PFSK-1 (cell line): ENCODE data around the gene MUCL3.

ENCODE experiments used
- FOXP2 ChIP-seq: optimal IDR thresholded peaks from 2 replicates; pipeline ENCODE3; 2011; ENCODE audit warnings: borderline replicate concordance, control low read depth, inconsistent platforms; ENCODE audit not compliant: insufficient read depth; ENCODE audit errors: extremely low read length, extremely low read depth
- POLR2AphosphoS5 ChIP-seq: IDR thresholded peaks from 2 replicates; pipeline ENCODE4 v1.6.1; 2012; ENCODE audit warnings: low read depth, mild to moderate bottlenecking, control low read depth, low read length, moderate library complexity
- REST ChIP-seq, 2 experiments: IDR thresholded peaks; 2 replicates each; pipeline versions ENCODE4 v1.6.1 to v1.8.0; 2011 to 2012; ENCODE audit warnings: low read depth in 2 of 2, low read length in 2 of 2, control low read depth in 1 of 2, inconsistent platforms in 1 of 2, mild to moderate bottlenecking in 1 of 2, moderate library complexity in 1 of 2; ENCODE audit not compliant: insufficient read depth in 1 of 2
- SIN3A ChIP-seq: IDR thresholded peaks from 2 replicates; pipeline ENCODE4 v1.6.1; 2012; ENCODE audit warnings: mild to moderate bottlenecking, low read length, moderate library complexity, borderline replicate concordance; ENCODE audit not compliant: insufficient read depth
- TAF1 ChIP-seq: IDR thresholded peaks from 2 replicates; pipeline ENCODE4 v1.6.1; 2012; ENCODE audit warnings: low read length, control low read depth, borderline replicate concordance; ENCODE audit not compliant: insufficient read depth

DNA sequence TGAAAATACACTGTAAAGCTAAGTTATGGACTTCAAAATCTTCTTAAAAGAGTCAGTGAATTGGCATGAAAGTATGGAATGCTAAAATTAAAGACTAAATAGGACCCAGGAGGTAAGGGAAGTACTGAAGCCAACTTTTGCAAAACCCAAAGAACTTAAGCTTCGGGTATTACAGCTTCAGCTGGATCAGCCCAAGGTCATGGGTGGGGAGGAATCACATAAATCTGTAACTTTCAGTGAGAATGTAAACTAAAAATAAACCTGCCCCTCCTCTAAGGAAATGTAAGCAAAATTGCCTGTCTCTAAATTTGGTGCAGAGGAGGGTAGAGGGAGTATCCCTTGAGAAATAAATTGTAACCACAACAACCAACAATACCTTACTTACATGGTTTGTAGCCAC is 38.4 kb downstream of the MUCL3 start:
- no peak for TF ChIP-seq POLR2AphosphoS5
- TF ChIP-seq SIN3A, result no peak
- no peak for TF ChIP-seq REST (IDR thresholded peaks at IDR 0.05; ENCODE audit: insufficient read depth in 1 of 2, low read depth in 2 of 2, low read length in 2 of 2)
- no peak for TF ChIP-seq TAF1
- TF ChIP-seq FOXP2, result no peak
